Measurements from ENCODE around the gene ZNF335.

ZNF335 gene

GRCh38 chr20:45971675-45972499 is at the start of gene ZNF335:
ZNF335 (minus strand) TSS chr20:45972203; CDS start chr20:45971410, 793 bp downstream.
- peak; percentile 5 for TF ChIP-seq CTCF (IDR thresholded peaks at IDR 0.05; ENCODE audit: low read length, missing control alignments)
- peak within 1 kb of the TSS; percentile 97 for H3K4me3 ChIP-seq (replicated peaks; ENCODE audit: low read depth, low read length)
- DNase-seq (ENCODE audit: low read depth) = peak; percentile 98

- TF ChIP-seq CTCF (IDR thresholded peaks at IDR 0.05; ENCODE audit: low read length, missing control alignments) = no peak
- no peak for DNase-seq (ENCODE audit: low read depth)
- H3K4me3 ChIP-seq (replicated peaks; ENCODE audit: low read depth, low read length) = no peak overlapping the region
These were observed 48.6 kb upstream of the ZNF335 start for GRCh38 chr20:46020555-46020954.

GRCh38 chr20:46018611-46019010 is 46.6 kb upstream of the ZNF335 start:
- no peak for DNase-seq (ENCODE audit: low read depth)
- no peak for TF ChIP-seq CTCF (IDR thresholded peaks at IDR 0.05; ENCODE audit: low read length, missing control alignments)

GRCh38 chr20:46018112-46018511 is 46.1 kb upstream of the ZNF335 start:
- no peak for DNase-seq (ENCODE audit: low read depth)
- no peak overlapping the region for H3K4me3 ChIP-seq (replicated peaks; ENCODE audit: low read depth, low read length)
- no peak for TF ChIP-seq CTCF (IDR thresholded peaks at IDR 0.05; ENCODE audit: low read length, missing control alignments)

More at GRCh38 chr20:46018611-46019010, 46.6 kb upstream of the ZNF335 start:
- H3K4me3 ChIP-seq (replicated peaks; ENCODE audit: low read depth, low read length) = no peak overlapping the region

GRCh38 chr20:46017272-46017671 is 45.3 kb upstream of the ZNF335 start:
- no peak overlapping the region for H3K4me3 ChIP-seq (replicated peaks; ENCODE audit: low read depth, low read length)
- DNase-seq (ENCODE audit: low read depth) = no peak
- TF ChIP-seq CTCF (IDR thresholded peaks at IDR 0.05; ENCODE audit: low read length, missing control alignments) = no peak

- no peak for DNase-seq (ENCODE audit: low read depth)
- TF ChIP-seq CTCF (IDR thresholded peaks at IDR 0.05; ENCODE audit: low read length, missing control alignments) = no peak
These were observed 42.8 kb upstream of the ZNF335 start for GRCh38 chr20:46014517-46015396.

More at GRCh38 chr20:46014517-46015396, 42.8 kb upstream of the ZNF335 start:
- H3K4me3 ChIP-seq (replicated peaks; ENCODE audit: low read depth, low read length) = no peak overlapping the region

Measured in fibroblast of pulmonary artery (primary cell).